IPS-20b (cell line): ENCODE measurements around the gene ZDHHC17.
"Not testable (repeated sequence)": the region's sequence is repeated elsewhere in the genome, so short reads cannot be mapped to it uniquely, and the experiment has no call there.

Experiments used
- H3K27ac ChIP-seq: one replicate; pipeline ENCODE4 v1.5.1; 2013; ENCODE audit warnings: low read length
- H3K27me3 ChIP-seq: 2 replicates; pipeline ENCODE4 v1.6.1; 2013; ENCODE audit warnings: mild to moderate bottlenecking, low read length, inconsistent platforms; ENCODE audit not compliant: insufficient read depth
- H3K36me3 ChIP-seq: 2 replicates; pipeline ENCODE4 v1.6.1; 2013; ENCODE audit warnings: low read depth, mild to moderate bottlenecking, inconsistent platforms, low read length, moderate library complexity; ENCODE audit not compliant: insufficient read depth
- H3K4me1 ChIP-seq: 2 replicates; pipeline ENCODE4 v1.6.1; 2013; ENCODE audit warnings: mild to moderate bottlenecking, control low read depth, inconsistent platforms, low read length, moderate library complexity; ENCODE audit not compliant: insufficient read depth
- H3K4me3 ChIP-seq: 2 replicates; pipeline ENCODE4 v1.5.1; 2013; ENCODE audit warnings: mild to moderate bottlenecking, low read length, inconsistent platforms
- H3K9ac ChIP-seq: 2 replicates; pipeline ENCODE4 v1.6.1; 2013; ENCODE audit warnings: low read depth, mild to moderate bottlenecking, inconsistent platforms, low read length, moderate library complexity
- H3K9me3 ChIP-seq: 2 replicates; pipeline ENCODE4 v1.6.1; 2013; ENCODE audit warnings: mild to moderate bottlenecking, low read depth, low read length, inconsistent platforms; ENCODE audit not compliant: insufficient read depth

ZDHHC17 gene

GRCh38 chr12:76768576-76768975, 4.7 kb downstream of the ZDHHC17 start:
- Histone ChIP-seq H3K27ac (no peak overlapping the region), H3K36me3 (no peaks in the 10 kb centered on the region), H3K27me3 (no peaks in the 10 kb centered on the region), H3K9ac (no peak overlapping the region), H3K4me1 (peaks cover 5% of the 10 kb centered on the region; the same call in 1 of the 2 replicates), H3K9me3 (no peaks in the 10 kb centered on the region), H3K4me3 (no peak overlapping the region)

- Histone ChIP-seq H3K36me3 (no peaks in the 10 kb centered on the region), H3K4me3 (no peak overlapping the region), H3K9ac (no peak overlapping the region), H3K27me3 (no peaks in the 10 kb centered on the region), H3K9me3 (no peaks in the 10 kb centered on the region), H3K4me1 (peaks cover 20% of the 10 kb centered on the region; the same call in 1 of the 2 replicates), H3K27ac (no peak overlapping the region)
Measured at GRCh38 chr12:76777765-76778216, 13.9 kb downstream of the ZDHHC17 start.

DNA sequence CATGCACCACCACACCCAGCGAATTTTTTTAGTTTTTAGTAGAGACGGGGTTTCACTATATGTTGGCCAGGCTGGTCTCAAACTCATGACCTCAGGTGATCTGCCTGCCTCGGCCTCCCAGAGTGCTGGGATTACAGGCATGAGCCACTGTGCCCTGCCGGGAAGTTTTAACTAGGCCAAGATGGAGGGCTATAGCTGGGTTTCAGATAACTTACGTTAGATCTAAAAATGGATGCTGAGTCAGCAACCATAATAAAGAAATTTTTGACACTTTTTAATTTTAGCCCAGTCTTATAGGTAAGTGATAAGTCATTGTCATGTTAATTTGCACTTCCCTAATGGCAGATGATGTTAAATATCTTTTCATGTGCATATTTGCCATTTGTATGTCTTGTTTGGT, 14.4 kb downstream of the ZDHHC17 start:
- no peaks in the 10 kb centered on the region for H3K36me3 ChIP-seq
- no peaks in the 10 kb centered on the region for H3K27me3 ChIP-seq
- H3K4me1 ChIP-seq = peaks cover 20% of the 10 kb centered on the region; the same call in 1 of the 2 replicates
- no peak overlapping the region for H3K4me3 ChIP-seq
- no peak overlapping the region for H3K27ac ChIP-seq
- no peak overlapping the region for H3K9ac ChIP-seq
- no peaks in the 10 kb centered on the region for H3K9me3 ChIP-seq

- H3K27me3 ChIP-seq, H3K36me3 ChIP-seq, H3K9me3 ChIP-seq, H3K9ac ChIP-seq, H3K4me3 ChIP-seq, H3K27ac ChIP-seq: not testable (repeated sequence)
- peaks cover 20% of the 10 kb centered on the region; the same call in 1 of the 2 replicates for H3K4me1 ChIP-seq
Measured at GRCh38 chr12:76779310-76779709, 15.4 kb downstream of the ZDHHC17 start.

DNA sequence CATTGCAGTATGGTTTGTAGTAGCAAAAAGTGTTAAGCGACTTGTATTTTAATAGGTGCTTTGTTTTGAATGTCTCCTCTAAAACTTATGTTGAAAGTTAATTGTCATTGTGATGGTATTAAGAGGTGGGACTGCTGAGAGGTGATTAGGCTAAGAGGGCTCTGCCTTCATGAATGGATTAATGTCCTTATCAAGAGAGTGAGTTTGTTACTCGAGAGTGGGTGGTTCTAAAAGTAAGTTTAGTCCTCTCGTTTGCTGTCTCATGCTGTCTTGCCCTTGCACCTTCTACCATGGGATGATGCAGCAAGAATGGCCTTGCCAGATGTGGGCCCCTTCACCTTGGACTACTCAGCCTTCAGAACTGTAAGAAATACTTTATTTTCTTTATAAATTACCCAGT, 17.4 kb downstream of the ZDHHC17 start:
- Histone ChIP-seq H3K27ac (no peak overlapping the region), H3K4me1 (peaks cover 20% of the 10 kb centered on the region; the same call in 1 of the 2 replicates), H3K27me3 (no peaks in the 10 kb centered on the region), H3K4me3 (peak overlapping the region; percentile 27; the same call in 1 of the 2 replicates), H3K9ac (no peak overlapping the region), H3K36me3 (no peaks in the 10 kb centered on the region), H3K9me3 (no peaks in the 10 kb centered on the region)

GRCh38 chr12:76782526-76782925, 18.6 kb downstream of the ZDHHC17 start:
- Histone ChIP-seq H3K27ac (no peak overlapping the region), H3K9me3 (no peaks in the 10 kb centered on the region), H3K4me3 (no peak overlapping the region), H3K27me3 (no peaks in the 10 kb centered on the region), H3K36me3 (no peaks in the 10 kb centered on the region), H3K9ac (no peak overlapping the region), H3K4me1 (peaks cover 20% of the 10 kb centered on the region; the same call in 1 of the 2 replicates)

- Histone ChIP-seq H3K27ac (no peak overlapping the region), H3K4me3 (no peak overlapping the region)
Measured at GRCh38 chr12:76784600-76785051, 20.7 kb downstream of the ZDHHC17 start.

DNA sequence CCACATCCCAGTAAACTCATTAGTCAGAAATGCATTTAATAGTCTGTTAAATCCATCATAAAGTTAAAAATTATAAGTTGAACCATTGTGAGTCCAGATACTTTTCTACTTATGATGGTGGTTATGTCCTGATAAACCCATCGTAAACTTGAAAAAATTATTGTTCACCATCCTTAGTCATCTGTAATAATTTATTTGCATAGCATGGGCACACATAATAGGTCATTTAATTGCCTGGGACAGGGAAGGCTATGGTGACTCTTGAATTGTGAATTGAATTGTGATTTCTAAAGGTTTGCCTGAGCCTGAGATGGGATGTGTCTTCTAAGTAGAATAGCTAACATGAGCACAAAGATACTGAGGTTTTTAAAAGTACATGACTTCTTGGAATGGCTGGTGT, 21.5 kb downstream of the ZDHHC17 start:
- no peak overlapping the region for H3K27ac ChIP-seq
- H3K4me1 ChIP-seq = peaks cover 20% of the 10 kb centered on the region; the same call in 1 of the 2 replicates
- no peaks in the 10 kb centered on the region for H3K27me3 ChIP-seq
- H3K36me3 ChIP-seq = no peaks in the 10 kb centered on the region
- H3K9me3 ChIP-seq = no peaks in the 10 kb centered on the region
- H3K9ac ChIP-seq = no peak overlapping the region
- no peak overlapping the region for H3K4me3 ChIP-seq

More at GRCh38 chr12:76784600-76785051, 20.7 kb downstream of the ZDHHC17 start:
- Histone ChIP-seq H3K9ac (no peak overlapping the region), H3K27me3 (no peaks in the 10 kb centered on the region), H3K36me3 (no peaks in the 10 kb centered on the region), H3K9me3 (no peaks in the 10 kb centered on the region), H3K4me1 (peaks cover 20% of the 10 kb centered on the region; the same call in 1 of the 2 replicates)

DNA sequence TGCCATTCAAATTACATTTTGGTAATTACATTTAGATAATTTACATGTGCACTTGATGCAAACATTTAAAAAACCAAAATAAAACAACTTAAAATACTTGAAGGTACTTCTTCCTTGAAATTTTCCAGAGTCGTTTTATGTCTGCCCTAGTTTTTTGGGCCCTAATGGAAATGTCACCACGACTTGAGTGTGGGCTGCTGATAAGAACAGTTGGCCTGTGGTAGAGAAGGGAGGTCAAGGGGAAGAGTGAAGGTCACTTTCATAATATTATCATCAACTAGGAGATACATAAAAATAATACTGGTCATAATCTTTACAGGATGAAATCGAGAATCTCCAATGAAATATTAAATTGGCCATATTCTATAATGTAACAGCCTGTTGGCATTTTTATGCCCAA, 23.1 kb downstream of the ZDHHC17 start:
- H3K4me1 ChIP-seq = peaks cover 12% of the 10 kb centered on the region; the same call in 1 of the 2 replicates
- H3K36me3 ChIP-seq = no peaks in the 10 kb centered on the region
- no peak overlapping the region for H3K4me3 ChIP-seq
- no peak overlapping the region for H3K27ac ChIP-seq
- H3K9ac ChIP-seq = no peak overlapping the region
- H3K9me3 ChIP-seq = no peaks in the 10 kb centered on the region
- H3K27me3 ChIP-seq = no peaks in the 10 kb centered on the region

DNA sequence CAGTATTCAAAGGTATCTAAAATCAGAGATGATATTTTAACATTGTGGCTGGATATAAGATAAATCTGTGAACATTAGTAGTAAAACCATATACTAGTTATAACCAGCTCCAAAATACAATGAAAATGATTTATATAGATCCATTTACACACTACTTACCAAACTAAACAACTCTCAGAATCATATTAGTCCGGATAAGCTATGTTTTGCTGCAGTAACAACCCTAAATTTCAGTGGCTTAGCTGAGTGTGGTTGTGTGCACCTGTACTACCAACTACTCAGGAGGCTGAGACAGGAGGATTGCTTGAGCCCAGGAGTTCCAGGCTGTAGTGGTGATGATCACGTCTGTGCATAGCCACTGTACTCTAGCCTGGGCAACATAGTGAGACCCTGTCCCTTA, 23.8 kb downstream of the ZDHHC17 start:
- no peak overlapping the region for H3K9ac ChIP-seq

GRCh38 chr12:76789335-76790050, 25.6 kb downstream of the ZDHHC17 start:
- Histone ChIP-seq H3K27me3 (no peaks in the 10 kb centered on the region), H3K9me3 (no peaks in the 10 kb centered on the region), H3K27ac (no peak overlapping the region), H3K9ac (no peak overlapping the region), H3K4me3 (no peak overlapping the region), H3K4me1 (0 out of 2 replicates have a peak, but pooled peaks cover 6% of the 10 kb centered on the region), H3K36me3 (no peaks in the 10 kb centered on the region)

More for the DNA sequence above, 23.8 kb downstream of the ZDHHC17 start:
- Histone ChIP-seq H3K27me3 (no peaks in the 10 kb centered on the region), H3K27ac (no peak overlapping the region), H3K36me3 (no peaks in the 10 kb centered on the region), H3K4me3 (no peak overlapping the region), H3K4me1 (0 out of 2 replicates have a peak, but pooled peaks cover 7% of the 10 kb centered on the region), H3K9me3 (no peaks in the 10 kb centered on the region)
